NK-92 treated with Interleukin-12 subunit alpha and Interleukin-12 subunit beta, amount 100 ng/mL, for 24 hours (cell line): Measurements from ENCODE around the gene CREM.
A peak's percentile ranks its signal among the peaks of the same experiment; 100 is the strongest.
"Not testable (repeated sequence)": the region's sequence is repeated elsewhere in the genome, so short reads cannot be mapped to it uniquely, and the experiment has no call there.

Experiments
- DNase-seq: peaks from one replicate; lab custom pipeline; 2025; lab: John Stamatoyannopoulos, UW

The CREM gene

GRCh38 chr10:35194906-35195305, 68.3 kb downstream of the CREM start:
- no peak for DNase-seq

DNA sequence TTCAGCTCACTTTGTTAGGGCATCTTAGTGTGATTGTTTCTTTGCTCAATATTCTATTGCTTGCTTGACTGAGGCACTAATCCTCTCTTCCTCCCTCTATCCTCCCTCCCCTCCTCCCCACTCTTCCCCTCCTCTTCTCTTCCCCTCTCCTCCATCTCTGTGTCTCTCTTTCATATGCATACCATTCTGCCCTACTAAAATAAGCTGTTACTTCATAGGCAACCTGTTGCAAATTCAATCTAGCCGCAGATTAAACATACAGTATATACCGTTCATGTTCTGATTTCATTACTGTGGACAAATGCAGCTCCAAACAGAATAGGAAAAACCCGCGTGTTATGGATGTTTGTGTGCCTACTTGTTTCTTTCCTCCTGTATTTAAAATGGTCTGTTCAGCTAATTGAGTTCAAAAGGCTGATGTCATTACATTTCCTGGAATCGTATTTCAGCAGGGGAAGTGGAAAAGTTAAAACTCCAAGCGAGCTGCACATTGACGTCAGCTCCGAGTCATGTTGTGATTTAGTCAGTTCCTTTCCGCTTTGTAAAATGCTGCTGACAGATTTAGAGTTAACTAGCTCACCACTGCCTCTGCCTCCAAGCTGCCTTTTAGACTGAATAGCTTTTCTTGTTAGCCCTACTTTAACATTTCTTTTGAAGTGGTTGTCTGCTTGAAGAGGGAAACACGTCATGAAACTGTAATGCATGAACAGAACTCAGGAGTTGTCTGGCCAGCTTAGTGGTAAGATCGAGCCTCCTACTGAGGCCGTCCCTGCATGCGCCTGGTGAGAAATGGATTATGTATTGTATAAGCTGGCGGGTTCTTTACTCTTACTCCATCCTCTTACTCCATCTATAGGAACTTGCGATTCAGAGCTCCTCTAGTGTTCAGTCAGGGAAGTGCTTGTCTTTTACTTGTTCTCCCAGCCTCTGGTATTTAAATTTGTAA, 69.0 kb downstream of the CREM start:
- peak; percentile 35 for DNase-seq

DNA sequence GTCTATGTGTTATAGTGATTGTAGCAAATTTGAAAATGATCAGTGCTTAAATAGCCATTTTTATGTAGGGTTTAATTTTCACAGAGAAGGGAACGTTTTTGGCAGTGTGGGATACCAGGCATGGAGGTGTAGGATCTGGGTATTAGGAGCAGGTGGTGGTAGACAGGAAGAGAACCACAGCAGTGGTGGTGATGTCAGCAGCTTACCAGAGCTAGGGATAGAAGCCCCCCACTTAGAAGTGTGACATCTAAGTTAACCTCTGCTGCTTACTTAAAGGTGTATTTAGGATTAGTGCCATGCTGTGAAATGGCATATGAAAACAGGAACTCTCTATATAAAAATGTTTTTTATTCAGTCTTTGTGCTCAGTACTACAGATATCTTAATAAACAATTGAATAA, 73.8 kb downstream of the CREM start:
- no peak for DNase-seq

GRCh38 chr10:35201234-35201633, 74.6 kb downstream of the CREM start:
- DNase-seq = no peak

DNA sequence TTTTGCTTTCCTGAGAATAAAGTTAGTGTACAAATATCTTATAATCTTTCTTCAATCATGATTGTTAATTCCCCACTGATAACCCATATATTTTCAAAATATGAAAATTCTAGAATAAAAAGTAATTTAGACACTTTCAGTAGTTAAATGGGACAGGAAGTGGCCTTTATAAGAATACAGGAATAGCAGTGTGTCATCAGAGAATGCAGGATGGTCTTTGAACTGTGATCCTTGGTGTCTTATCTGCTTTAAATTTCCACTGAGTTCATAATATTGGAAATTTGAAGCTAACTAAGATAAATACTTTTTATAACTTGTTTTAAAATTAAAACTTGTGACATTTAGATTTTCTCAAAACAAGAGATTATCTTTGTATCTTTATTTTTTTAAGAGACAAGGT, 75.4 kb downstream of the CREM start:
- DNase-seq = no peak

- no peak for DNase-seq
These were observed 77.1 kb downstream of the CREM start for GRCh38 chr10:35203745-35204144.

DNA sequence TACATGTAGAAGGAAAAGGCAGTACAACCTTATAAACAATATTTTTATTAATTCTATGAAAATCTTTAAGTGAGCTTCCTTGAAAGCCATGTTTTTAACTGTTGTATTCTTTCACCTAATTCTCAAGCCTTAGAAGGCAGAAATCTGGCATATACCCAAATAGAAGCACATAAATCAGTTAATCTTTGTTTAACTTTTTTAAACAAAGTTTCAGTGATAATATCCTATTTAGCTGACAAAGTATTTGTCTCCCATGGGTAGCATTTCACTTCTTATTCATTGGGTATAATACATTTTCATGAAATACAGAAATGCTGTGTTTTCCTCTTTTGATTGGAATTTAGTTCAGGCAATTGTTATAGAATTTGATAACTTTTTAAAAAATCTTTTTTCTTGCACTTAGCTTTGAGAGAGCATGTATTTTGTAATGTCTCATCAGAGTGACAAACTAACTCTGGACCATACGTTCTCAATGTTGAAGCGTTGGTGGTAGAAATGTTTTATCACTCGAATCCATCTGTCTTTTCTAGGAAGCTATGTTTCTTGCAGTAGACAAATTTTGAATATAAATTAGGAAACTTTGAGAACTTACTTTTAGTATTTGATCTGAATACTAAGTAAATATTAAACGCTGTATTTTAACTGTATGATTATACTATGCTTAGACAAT, 78.1 kb downstream of the CREM start:
- DNase-seq = no peak

DNA sequence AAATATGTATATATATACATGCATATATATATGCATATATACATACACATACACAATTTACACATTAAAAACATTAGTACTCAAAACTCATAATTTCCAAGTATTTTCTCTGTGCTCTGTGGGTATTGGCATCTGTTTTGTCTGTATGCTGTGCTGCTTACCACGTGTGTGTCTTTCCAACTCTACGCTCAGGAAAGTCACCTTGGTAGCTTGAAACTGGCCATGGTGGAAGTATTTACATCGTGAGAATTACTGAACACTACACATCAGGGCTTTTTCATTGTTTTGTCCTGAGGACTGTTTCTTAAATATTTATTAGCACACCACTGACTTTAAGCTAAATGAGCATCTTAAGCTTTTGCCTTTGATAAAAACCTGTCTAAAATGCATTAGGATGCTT, 79.6 kb downstream of the CREM start:
- DNase-seq = no peak

DNA sequence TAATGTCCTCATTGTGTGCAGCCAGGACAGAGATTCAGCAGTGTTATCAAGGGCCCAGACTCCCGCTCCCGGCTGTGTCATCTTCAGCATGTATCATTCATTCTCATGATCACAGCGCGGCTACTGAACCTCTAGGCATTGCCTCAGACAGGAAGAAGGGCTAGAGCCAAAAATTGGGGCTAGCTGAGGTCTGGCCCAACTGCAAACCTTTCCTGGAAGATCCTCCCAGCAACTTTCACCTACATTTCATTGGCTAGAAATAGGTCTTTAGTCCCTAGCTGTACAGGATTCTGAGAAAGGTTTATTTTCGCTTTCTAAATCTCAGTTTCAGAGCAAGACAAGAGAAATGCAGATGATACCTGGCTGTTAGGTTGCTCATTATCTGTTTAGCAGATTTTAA, 81.9 kb downstream of the CREM start:
- peak; percentile 22 for DNase-seq

- DNase-seq = no peak
These were observed 82.4 kb downstream of the CREM start for GRCh38 chr10:35208949-35209613.

GRCh38 chr10:35210961-35211360, 84.3 kb downstream of the CREM start:
- DNase-seq = no peak

DNA sequence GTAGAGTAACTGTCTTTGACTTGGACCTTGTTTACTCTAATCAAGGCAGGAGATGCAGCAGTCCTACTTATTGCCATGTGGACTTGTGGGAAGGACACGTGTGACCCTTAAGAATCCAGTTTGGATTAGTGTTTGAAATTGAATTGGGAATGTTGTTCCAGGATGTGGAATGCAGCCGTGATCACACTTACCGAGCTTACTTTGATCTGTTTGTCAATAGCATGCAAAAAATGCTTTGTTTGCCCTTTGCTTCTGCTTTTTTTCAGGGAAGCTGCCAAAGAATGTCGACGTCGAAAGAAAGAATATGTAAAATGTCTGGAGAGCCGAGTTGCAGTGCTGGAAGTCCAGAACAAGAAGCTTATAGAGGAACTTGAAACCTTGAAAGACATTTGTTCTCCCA, 84.7 kb downstream of the CREM start:
- no peak for DNase-seq

- DNase-seq = no peak
These were observed 86.2 kb downstream of the CREM start for GRCh38 chr10:35212856-35213255.

DNA sequence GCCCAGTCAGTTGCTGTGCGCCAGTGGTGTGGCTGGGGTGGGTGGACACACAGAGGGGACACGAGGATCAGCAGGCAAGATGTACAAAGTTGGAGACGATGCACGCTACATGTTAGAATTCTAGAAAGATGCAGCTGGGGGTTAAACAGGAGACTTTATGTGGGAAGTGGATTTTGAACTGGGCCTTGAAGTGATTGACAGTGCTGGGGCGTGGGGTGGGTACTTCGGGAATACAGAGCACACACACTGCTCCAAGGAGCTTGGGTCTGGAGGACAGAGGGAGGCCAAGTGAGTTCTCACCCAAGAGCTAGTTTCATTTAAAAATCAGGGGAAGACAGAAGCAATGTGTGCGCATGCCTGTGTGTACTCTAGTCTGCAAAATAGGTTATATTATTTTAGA, 87.1 kb downstream of the CREM start:
- DNase-seq = no peak

DNA sequence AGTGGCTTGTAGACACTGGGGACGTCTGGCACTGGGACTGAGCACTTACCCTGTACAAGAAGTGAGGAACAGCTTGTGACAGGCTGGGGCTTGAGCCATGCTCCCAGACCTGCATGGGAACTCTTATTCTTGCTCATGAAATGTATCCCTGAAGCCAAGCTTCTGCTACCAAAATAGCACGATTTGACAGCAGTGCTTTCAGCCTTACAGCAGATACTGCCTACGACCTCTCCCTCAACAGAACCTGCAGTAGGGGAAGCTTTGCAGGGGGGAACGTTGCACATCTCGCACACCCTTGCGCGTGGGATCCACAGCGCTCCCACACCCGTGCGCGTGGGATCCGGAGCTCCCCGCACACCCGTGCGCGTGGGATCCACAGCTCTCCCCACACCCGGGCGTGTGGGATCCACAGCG, 88.0 kb downstream of the CREM start:
- no peak for DNase-seq

DNA sequence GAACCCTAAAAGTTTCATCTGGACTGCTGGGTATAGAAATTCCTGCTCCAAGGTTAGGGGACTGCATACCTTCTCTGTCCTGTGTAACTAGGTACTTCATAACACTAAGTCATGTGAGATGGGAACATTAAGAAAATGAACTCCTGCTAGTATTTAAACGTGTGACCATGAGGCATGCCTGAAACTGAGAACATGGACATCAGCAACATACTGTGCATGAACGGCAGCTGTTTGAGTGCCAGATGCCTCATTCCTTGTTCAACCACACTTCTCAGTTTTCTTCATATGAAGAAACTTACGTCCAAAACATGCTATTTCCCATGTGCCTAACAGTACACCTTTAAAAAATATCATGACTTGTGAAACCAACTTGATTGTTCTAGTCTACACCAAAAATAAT, 88.5 kb downstream of the CREM start:
- DNase-seq = no peak

- peak; percentile 38 for DNase-seq
These were observed 89.8 kb downstream of the CREM start for GRCh38 chr10:35216303-35216905.

DNA sequence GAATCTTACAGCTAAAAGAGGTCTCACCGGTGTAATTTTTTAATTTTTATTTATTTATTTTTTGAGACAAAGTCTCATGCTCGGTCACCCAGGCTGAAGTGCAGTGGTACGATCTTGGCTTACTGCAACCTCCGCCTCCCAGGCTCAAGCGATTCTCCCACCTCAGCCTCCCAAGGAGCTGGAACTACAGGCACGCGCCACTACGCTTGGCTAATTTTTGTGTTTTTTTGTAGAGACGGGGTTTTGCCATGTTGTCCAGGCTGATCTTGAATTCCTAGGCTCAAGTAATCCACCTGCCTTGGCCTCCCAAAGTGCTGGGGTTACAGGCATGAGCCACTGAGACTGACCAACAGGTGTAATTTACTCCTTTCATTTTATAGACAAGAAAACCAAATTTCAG, 90.3 kb downstream of the CREM start:
- not testable (repeated sequence) for DNase-seq

DNA sequence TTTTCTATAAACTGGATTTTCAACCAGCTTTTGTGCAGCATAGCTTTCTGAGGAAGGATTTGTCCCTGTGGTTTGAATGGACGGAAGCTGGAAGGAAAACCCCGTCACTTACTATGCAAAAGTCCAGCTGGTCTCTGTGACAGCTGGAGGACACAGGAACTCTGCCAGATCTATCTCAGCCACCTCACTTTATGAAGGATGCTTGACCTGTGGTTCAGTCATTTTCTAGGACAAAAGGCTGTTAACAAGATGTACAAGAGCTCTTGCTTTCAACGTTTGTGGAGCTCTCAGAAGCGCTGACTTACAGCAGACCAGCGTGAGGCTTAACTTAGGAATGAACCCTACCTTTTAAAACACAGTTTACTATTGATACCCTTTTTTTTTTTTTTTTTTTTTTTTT, 90.8 kb downstream of the CREM start:
- no peak for DNase-seq

GRCh38 chr10:35218339-35218955, 91.8 kb downstream of the CREM start:
- DNase-seq = peak; percentile 16

DNA sequence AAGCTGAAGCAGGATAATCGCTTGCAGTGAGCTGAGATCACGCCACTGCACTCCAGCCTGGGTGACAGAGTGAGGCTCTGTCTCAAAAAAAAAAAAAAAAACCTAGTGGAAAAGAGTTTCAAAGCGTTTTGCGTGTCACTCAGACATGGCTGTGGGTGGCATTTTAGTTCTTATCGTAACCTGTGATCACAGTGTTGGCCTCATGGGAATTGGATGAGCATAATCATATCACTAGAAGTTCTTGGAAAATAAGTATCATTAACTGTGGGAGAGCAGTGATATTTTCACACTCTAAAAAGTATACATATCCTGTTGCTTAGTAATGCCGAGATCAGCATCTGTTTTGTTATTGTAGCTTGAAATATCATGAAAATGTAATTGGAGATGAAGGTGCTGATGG, 92.6 kb downstream of the CREM start:
- DNase-seq = no peak
